Neural progenitor cell (in vitro differentiated cells): ENCODE measurements around the gene BCR.

Experiments used
- EZH2 ChIP-seq: fragments of 200-600 bp; sonication (generic); IDR thresholded peaks from 2 replicates; pipeline ENCODE4 v1.6.1; 2017; ENCODE audit warnings: antibody characterized with exemption, mild to moderate bottlenecking, moderate library complexity
- EZH2phosphoT487 ChIP-seq: fragments of 200-600 bp; sonication (generic); IDR thresholded peaks from 2 replicates; pipeline ENCODE4 v1.6.1; 2017; ENCODE audit warnings: antibody characterized with exemption

GRCh38 chr22:23220485-23221350 lies 40.4 kb downstream of the BCR start:
- TF ChIP-seq EZH2: no peak
- TF ChIP-seq EZH2phosphoT487: no peak
